Right lobe of liver (tissue), 6 donors: ENCODE measurements around the gene NKAIN2. TPM values are rescaled to one million over a fixed set of nuclear protein-coding genes. Genes with fewer than 3 reads are reported as not detected.

Experiments used
- ATAC-seq, 4 donors: fragments of 200-7000 bp; cut with Tn5 transposase; one replicate each; pipeline ENCODE4 v1.9.1; 2020; ENCODE audit warnings: mild to moderate bottlenecking in 4 of 4, moderate library complexity in 4 of 4
- DNase-seq, 3 donors: peaks; one replicate each; pipeline ENCODE4 v3.0.0-alpha.2; 2020
- H3K27ac ChIP-seq, 3 donors: fragments of 200-600 bp; one replicate each; pipeline ENCODE4 v1.8.0; 2022
- H3K27me3 ChIP-seq, 2 donors: fragments of 200-600 bp; one replicate each; pipeline ENCODE4 v1.8.0; 2022
- H3K36me3 ChIP-seq, 4 donors: fragments of 200-600 bp; sonication (generic) in 1 of 4; one replicate each; pipeline versions ENCODE4 v1.5.1 to v1.8.0; 2017 to 2022; ENCODE audit warnings: control low read depth in 1 of 4
- H3K4me1 ChIP-seq, 4 donors: fragments of 200-600 bp; sonication (generic) in 1 of 4; one replicate each; pipeline versions ENCODE4 v1.5.1 to v1.8.0; 2017 to 2022; ENCODE audit warnings: control low read depth in 1 of 4
- H3K4me3 ChIP-seq, 3 donors: fragments of 200-600 bp; one replicate each; pipeline ENCODE4 v1.8.0; 2022
- H3K9me3 ChIP-seq, 4 donors: fragments of 200-600 bp; sonication (generic) in 1 of 4; one replicate each; pipeline versions ENCODE4 v1.5.1 to v1.8.0; 2017 to 2022; ENCODE audit warnings: control low read depth in 1 of 4
- POLR2A ChIP-seq: fragments of 450-650 bp; IDR thresholded peaks from one replicate; pipeline ENCODE4 v1.6.1; 2017; ENCODE audit warnings: antibody characterized with exemption, mild to moderate bottlenecking
- WGBS: methylation state at CpG from one replicate; pipeline ENCODE4 v1.1.6; 2018; ENCODE audit warnings: low coverage, low lambda C conversion rate; ENCODE audit not compliant: insufficient coverage; ENCODE audit errors: missing lambda C conversion rate; 5-methylcytosine and 5-hydroxymethylcytosine counted together
- intact Hi-C, 2 donors: fragments of 100-400 bp; cut with DNase I; formaldehyde crosslinking; loops; one replicate each; pipeline versions ENCODE4 v1.11.2 to v1.14.1; 2022
- total RNA-seq, 6 experiments: library from RNA; depleted of rRNA in 2 of 6; stranded (reverse); fragments of >200 nt in 2 of 6; fragmentation: NEBNext Ultra II Directional in 3 of 6; extraction: Animal tissue kit (Norgen Biotek cat#: 25700) in 3 of 6; gene quantifications; one replicate each; pipeline versions ENCODE4 v1.1.0 to v1.2.4, GENCODE V29; 2016 to 2023
- TF ChIP-seq, protein P1 (sequence below), 4 donors: fragments of 200-600 bp in 3 of 4; fragments of 450-650 bp in 1 of 4; IDR thresholded peaks; one replicate each; pipeline versions ENCODE4 v1.5.1 to v1.8.0; 2016 to 2022; ENCODE audit warnings: antibody characterized with exemption in 4 of 4, mild to moderate bottlenecking in 2 of 4
- donor health status: DM: no; HTN: yes; CAD: no.
- donor health status: DM: no; HTN: no; CAD: no.
- donor health status: DM: no; HTN: no; CAD: no.
- donor health status: DM: no; HTN: yes; CAD: no.
- donor health status: DM: no; HTN: yes; CAD: no.

The NKAIN2 gene
- total RNA-seq, 6 experiments from 2014 or later = 0.16 to 0.28 TPM; not detected in 4

- no peak overlapping the region for H3K27ac ChIP-seq
- intact Hi-C loops = no loop called here
- H3K36me3 ChIP-seq = no peaks in the 10 kb centered on the region
- H3K4me3 ChIP-seq = no peak overlapping the region
- no peak for DNase-seq
- H3K9me3 ChIP-seq = peaks cover 0 to 6% (median 0%) of the 10 kb centered on the region in 4 donors
- H3K27me3 ChIP-seq = no peaks in the 10 kb centered on the region
- no peak for TF ChIP-seq POLR2A
- TF ChIP-seq, protein P1, sequence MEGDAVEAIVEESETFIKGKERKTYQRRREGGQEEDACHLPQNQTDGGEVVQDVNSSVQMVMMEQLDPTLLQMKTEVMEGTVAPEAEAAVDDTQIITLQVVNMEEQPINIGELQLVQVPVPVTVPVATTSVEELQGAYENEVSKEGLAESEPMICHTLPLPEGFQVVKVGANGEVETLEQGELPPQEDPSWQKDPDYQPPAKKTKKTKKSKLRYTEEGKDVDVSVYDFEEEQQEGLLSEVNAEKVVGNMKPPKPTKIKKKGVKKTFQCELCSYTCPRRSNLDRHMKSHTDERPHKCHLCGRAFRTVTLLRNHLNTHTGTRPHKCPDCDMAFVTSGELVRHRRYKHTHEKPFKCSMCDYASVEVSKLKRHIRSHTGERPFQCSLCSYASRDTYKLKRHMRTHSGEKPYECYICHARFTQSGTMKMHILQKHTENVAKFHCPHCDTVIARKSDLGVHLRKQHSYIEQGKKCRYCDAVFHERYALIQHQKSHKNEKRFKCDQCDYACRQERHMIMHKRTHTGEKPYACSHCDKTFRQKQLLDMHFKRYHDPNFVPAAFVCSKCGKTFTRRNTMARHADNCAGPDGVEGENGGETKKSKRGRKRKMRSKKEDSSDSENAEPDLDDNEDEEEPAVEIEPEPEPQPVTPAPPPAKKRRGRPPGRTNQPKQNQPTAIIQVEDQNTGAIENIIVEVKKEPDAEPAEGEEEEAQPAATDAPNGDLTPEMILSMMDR (IDR thresholded peaks at IDR 0.05) = no peak
- H3K4me1 ChIP-seq = no peaks in the 10 kb centered on the region
- no peak for ATAC-seq
These were observed 867.7 kb downstream of the NKAIN2 start for GRCh38 chr6:124671324-124671723.

GRCh38 chr6:124674042-124674441, 870.4 kb downstream of the NKAIN2 start:
- H3K27me3 ChIP-seq = no peaks in the 10 kb centered on the region
- no peak for DNase-seq
- 41% methylated on average over 1 of the region's 1 CpG for WGBS
- H3K27ac ChIP-seq = no peak overlapping the region
- no peaks in the 10 kb centered on the region for H3K4me1 ChIP-seq
- ATAC-seq = no peak
- no peaks in the 10 kb centered on the region for H3K36me3 ChIP-seq
- no peak overlapping the region for H3K4me3 ChIP-seq
- TF ChIP-seq, protein P1 (IDR thresholded peaks at IDR 0.05) = no peak
- TF ChIP-seq POLR2A = no peak
- peaks cover 0 to 12% (median 0%) of the 10 kb centered on the region in 4 donors for H3K9me3 ChIP-seq
- intact Hi-C loops = no loop called here

DNA sequence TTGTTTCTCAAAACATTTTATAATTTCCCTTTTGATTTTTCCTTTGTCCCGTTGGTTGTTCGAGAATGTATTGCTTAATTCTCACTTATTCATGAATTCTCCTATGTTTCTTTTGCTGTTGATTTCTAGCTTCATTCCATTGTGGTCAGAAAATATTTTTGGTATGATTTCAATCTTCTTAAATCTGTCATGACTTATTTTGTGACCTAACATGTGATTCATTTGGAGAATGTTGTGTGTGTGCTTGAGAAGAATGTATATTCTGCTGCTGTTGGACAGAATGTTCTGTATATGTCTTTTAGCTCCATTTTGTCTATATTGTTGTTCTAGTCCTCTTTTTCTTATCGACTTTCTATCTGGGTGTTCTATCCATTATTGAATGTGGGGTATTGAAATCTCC, 872.4 kb downstream of the NKAIN2 start:
- H3K36me3 ChIP-seq = no peaks in the 10 kb centered on the region
- H3K27ac ChIP-seq = no peak overlapping the region
- no peak overlapping the region for H3K4me3 ChIP-seq
- intact Hi-C loops = no loop called here
- H3K27me3 ChIP-seq = no peaks in the 10 kb centered on the region
- no peak for ATAC-seq
- WGBS = 60% methylated on average over 2 of the region's 3 CpGs
- peaks cover 0 to 12% (median 0%) of the 10 kb centered on the region in 4 donors for H3K9me3 ChIP-seq
- DNase-seq = no peak
- no peak for TF ChIP-seq POLR2A
- TF ChIP-seq, protein P1 (IDR thresholded peaks at IDR 0.05) = no peak
- H3K4me1 ChIP-seq = no peaks in the 10 kb centered on the region

DNA sequence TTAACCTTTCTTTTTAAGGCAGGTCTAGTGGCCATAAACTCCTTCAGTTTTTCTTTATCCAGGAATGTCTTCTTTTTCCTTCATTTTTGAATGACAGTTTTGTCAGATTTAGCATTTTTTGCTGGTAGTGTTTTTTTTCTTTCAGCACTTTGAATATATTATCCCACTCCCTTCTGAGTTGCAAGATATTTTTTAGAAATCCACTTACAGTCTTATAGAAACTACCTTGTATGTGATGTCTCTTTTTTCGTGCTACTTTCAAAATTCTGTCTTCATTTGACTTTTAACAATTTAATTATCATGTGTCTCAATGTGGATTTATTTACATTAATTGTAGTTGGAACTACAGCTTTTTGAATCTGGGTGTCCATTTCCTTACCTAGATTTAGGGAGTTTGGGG, 874.2 kb downstream of the NKAIN2 start:
- Histone ChIP-seq H3K4me1 (no peaks in the 10 kb centered on the region), H3K9me3 (peaks cover 0 to 12% (median 0%) of the 10 kb centered on the region in 4 donors), H3K36me3 (no peaks in the 10 kb centered on the region), H3K27me3 (no peaks in the 10 kb centered on the region), H3K4me3 (no peak overlapping the region), H3K27ac (no peak overlapping the region)
- intact Hi-C loops = no loop called here
- WGBS = 28% methylated on average over 1 of the region's 1 CpG
- DNase-seq = no peak
- ATAC-seq = no peak
- no peak for TF ChIP-seq POLR2A
- TF ChIP-seq, protein P1 (IDR thresholded peaks at IDR 0.05) = no peak

- Histone ChIP-seq H3K27ac (no peak overlapping the region), H3K36me3 (no peaks in the 10 kb centered on the region), H3K4me3 (no peak overlapping the region), H3K4me1 (no peaks in the 10 kb centered on the region), H3K27me3 (no peaks in the 10 kb centered on the region), H3K9me3 (peaks cover 0 to 12% (median 0%) of the 10 kb centered on the region in 4 donors)
- intact Hi-C loops = no loop called here
- no peak for ATAC-seq
- DNase-seq = no peak
- TF ChIP-seq POLR2A = no peak
- WGBS = 77% methylated on average over 2 of the region's 2 CpGs
These were observed 875.7 kb downstream of the NKAIN2 start for GRCh38 chr6:124679387-124679786.
